ENCODE measurements around the gene MCF2L.

The MCF2L gene

DNA sequence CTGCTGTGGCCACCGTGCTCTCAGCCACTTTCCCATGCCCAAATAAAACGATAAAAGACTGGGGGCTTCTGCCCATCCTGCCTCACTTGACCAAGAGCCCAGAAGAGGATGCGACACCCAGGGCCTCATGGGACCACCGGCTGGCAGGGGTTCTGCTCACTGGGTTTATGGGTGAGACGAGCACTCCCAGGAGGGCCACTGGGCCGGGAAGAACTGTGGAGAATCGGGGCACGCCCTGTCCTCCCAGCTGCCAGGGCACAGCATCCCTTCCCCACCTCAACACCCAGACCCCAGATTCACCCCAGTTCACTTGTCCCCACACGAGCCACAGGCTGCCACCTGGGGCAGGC is 148.9 kb downstream of the MCF2L start:
- Histone ChIP-seq H3K27me3 (ENCODE audit: low read length) (no peaks in the 10 kb centered on the region), H3K9ac (ENCODE audit: low read length) (no peak overlapping the region), H3K36me3 (ENCODE audit: low read length) (no peaks in the 10 kb centered on the region), H3F3A (ENCODE audit: insufficient read depth) (no peaks in the 10 kb centered on the region), H3K9me3 (ENCODE audit: insufficient read depth, low read length) (no peaks in the 10 kb centered on the region), H4K20me1 (ENCODE audit: low read depth, low read length) (no peaks in the 10 kb centered on the region), H3K4me2 (ENCODE audit: low read depth, low read length, poor library complexity, severe bottlenecking) (no peak overlapping the region), H2AFZ (ENCODE audit: low read depth, low read length, severe bottlenecking) (no peak overlapping the region), H3K9me2 (replicated peaks; ENCODE audit: insufficient read depth, low read length) (no peaks in the 10 kb centered on the region), H3K79me2 (ENCODE audit: insufficient read depth, low read length) (no peaks in the 10 kb centered on the region), H3K4me3 (ENCODE audit: insufficient read depth, low read length, poor library complexity, severe bottlenecking) (no peak overlapping the region), H3K27ac (ENCODE audit: low read depth, low read length) (no peak overlapping the region)
- TF ChIP-seq, protein P1, sequence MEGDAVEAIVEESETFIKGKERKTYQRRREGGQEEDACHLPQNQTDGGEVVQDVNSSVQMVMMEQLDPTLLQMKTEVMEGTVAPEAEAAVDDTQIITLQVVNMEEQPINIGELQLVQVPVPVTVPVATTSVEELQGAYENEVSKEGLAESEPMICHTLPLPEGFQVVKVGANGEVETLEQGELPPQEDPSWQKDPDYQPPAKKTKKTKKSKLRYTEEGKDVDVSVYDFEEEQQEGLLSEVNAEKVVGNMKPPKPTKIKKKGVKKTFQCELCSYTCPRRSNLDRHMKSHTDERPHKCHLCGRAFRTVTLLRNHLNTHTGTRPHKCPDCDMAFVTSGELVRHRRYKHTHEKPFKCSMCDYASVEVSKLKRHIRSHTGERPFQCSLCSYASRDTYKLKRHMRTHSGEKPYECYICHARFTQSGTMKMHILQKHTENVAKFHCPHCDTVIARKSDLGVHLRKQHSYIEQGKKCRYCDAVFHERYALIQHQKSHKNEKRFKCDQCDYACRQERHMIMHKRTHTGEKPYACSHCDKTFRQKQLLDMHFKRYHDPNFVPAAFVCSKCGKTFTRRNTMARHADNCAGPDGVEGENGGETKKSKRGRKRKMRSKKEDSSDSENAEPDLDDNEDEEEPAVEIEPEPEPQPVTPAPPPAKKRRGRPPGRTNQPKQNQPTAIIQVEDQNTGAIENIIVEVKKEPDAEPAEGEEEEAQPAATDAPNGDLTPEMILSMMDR (IDR thresholded peaks at IDR 0.05; ENCODE audit: insufficient read depth, low read length, poor library complexity, severe bottlenecking): no peak
- no peak for TF ChIP-seq EZH2phosphoT487 (conservative IDR thresholded peaks at IDR 0.05; ENCODE audit: low read length)

DNA sequence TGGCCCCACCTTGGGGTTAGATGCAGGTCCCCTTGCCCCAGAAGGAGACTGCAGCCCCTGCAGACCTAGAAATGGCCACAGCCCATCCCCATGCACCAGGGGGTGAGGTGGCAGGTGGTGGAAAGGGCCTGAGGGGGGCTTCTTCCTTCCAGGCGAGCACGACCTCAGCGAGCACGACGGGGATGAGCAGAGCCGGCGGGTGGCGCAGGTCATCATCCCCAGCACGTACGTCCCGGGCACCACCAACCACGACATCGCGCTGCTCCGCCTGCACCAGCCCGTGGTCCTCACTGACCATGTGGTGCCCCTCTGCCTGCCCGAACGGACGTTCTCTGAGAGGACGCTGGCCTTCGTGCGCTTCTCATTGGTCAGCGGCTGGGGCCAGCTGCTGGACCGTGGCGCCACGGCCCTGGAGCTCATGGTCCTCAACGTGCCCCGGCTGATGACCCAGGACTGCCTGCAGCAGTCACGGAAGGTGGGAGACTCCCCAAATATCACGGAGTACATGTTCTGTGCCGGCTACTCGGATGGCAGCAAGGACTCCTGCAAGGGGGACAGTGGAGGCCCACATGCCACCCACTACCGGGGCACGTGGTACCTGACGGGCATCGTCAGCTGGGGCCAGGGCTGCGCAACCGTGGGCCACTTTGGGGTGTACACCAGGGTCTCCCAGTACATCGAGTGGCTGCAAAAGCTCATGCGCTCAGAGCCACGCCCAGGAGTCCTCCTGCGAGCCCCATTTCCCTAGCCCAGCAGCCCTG is 149.4 kb downstream of the MCF2L start:
- Histone ChIP-seq H3K9ac (ENCODE audit: low read length) (no peak overlapping the region), H3K79me2 (ENCODE audit: insufficient read depth, low read length) (no peaks in the 10 kb centered on the region), H4K20me1 (ENCODE audit: low read depth, low read length) (no peaks in the 10 kb centered on the region), H3K9me3 (ENCODE audit: insufficient read depth, low read length) (no peaks in the 10 kb centered on the region), H2AFZ (ENCODE audit: low read depth, low read length, severe bottlenecking) (no peak overlapping the region), H3K27me3 (ENCODE audit: low read length) (no peaks in the 10 kb centered on the region), H3K27ac (ENCODE audit: low read depth, low read length) (no peak overlapping the region), H3K4me3 (ENCODE audit: insufficient read depth, low read length, poor library complexity, severe bottlenecking) (no peak overlapping the region), H3K36me3 (ENCODE audit: low read length) (no peaks in the 10 kb centered on the region), H3F3A (ENCODE audit: insufficient read depth) (no peaks in the 10 kb centered on the region), H3K9me2 (replicated peaks; ENCODE audit: insufficient read depth, low read length) (no peaks in the 10 kb centered on the region), H3K4me2 (ENCODE audit: low read depth, low read length, poor library complexity, severe bottlenecking) (no peak overlapping the region)
- TF ChIP-seq, protein P1 (IDR thresholded peaks at IDR 0.05; ENCODE audit: insufficient read depth, low read length, poor library complexity, severe bottlenecking): no peak
- no peak for TF ChIP-seq EZH2phosphoT487 (conservative IDR thresholded peaks at IDR 0.05; ENCODE audit: low read length)

DNA sequence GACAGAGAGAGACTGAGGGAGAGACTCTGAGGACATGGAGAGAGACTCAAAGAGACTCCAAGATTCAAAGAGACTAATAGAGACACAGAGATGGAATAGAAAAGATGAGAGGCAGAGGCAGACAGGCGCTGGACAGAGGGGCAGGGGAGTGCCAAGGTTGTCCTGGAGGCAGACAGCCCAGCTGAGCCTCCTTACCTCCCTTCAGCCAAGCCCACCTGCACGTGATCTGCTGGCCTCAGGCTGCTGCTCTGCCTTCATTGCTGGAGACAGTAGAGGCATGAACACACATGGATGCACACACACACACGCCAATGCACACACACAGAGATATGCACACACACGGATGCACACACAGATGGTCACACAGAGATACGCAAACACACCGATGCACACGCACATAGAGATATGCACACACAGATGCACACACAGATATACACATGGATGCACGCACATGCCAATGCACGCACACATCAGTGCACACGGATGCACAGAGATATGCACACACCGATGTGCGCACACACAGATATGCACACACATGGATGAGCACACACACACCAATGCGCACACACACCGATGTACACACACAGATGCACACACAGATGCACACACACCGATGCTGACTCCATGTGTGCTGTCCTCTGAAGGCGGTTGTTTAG is 150.3 kb downstream of the MCF2L start:
- Histone ChIP-seq H4K20me1 (ENCODE audit: low read depth, low read length) (no peaks in the 10 kb centered on the region), H2AFZ (ENCODE audit: low read depth, low read length, severe bottlenecking) (no peak overlapping the region), H3K27ac (ENCODE audit: low read depth, low read length) (no peak overlapping the region), H3K9ac (ENCODE audit: low read length) (no peak overlapping the region), H3K4me3 (ENCODE audit: insufficient read depth, low read length, poor library complexity, severe bottlenecking) (no peak overlapping the region), H3K27me3 (ENCODE audit: low read length) (no peaks in the 10 kb centered on the region), H3K9me3 (ENCODE audit: insufficient read depth, low read length) (no peaks in the 10 kb centered on the region), H3F3A (ENCODE audit: insufficient read depth) (no peaks in the 10 kb centered on the region), H3K9me2 (replicated peaks; ENCODE audit: insufficient read depth, low read length) (no peaks in the 10 kb centered on the region), H3K36me3 (ENCODE audit: low read length) (no peaks in the 10 kb centered on the region), H3K4me2 (ENCODE audit: low read depth, low read length, poor library complexity, severe bottlenecking) (no peak overlapping the region), H3K79me2 (ENCODE audit: insufficient read depth, low read length) (no peaks in the 10 kb centered on the region)
- TF ChIP-seq, protein P1 (IDR thresholded peaks at IDR 0.05; ENCODE audit: insufficient read depth, low read length, poor library complexity, severe bottlenecking): no peak
- TF ChIP-seq EZH2phosphoT487 (conservative IDR thresholded peaks at IDR 0.05; ENCODE audit: low read length): no peak
